Measurements from ENCODE around the gene PAFAH1B1. TPM values are rescaled to one million over a fixed set of nuclear protein-coding genes. Genes with fewer than 3 reads are reported as not detected.

Gene PAFAH1B1
- total RNA-seq, 1 experiment from 2014 or later, result 210 TPM

DNA sequence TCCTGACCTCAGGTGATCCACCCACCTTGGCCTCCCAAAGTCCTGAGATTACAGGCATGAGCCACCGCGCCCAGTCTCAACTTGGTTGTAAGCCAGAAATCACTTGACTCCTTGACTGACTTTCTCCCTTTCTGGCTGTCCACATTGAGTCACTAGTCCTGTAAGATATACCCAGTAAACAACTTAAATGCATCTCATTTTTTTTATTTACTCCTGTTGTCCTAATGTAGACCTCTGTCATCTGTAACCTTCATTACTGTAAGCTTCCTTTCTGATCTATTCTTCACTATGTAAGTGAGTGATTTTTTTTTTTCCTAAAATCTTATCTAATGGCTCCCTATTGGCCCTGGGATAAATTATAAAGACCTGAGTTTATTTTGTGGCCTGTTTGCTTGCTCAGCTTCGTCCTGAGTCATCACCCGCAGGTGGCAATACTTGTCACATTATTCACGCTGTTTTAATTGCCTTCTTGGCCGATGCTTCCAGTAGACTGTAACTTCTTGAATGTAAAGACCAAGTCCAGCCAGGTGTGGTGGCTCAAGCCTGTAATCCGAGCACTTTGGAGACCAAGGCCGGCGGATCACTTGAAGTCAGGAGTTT is 41.0 kb downstream of the PAFAH1B1 start:
- no peak for TF ChIP-seq EZH2 (IDR thresholded peaks at IDR 0.05; ENCODE audit: borderline replicate concordance, low read depth, low read length, poor library complexity, severe bottlenecking)
- TF ChIP-seq, protein P1, sequence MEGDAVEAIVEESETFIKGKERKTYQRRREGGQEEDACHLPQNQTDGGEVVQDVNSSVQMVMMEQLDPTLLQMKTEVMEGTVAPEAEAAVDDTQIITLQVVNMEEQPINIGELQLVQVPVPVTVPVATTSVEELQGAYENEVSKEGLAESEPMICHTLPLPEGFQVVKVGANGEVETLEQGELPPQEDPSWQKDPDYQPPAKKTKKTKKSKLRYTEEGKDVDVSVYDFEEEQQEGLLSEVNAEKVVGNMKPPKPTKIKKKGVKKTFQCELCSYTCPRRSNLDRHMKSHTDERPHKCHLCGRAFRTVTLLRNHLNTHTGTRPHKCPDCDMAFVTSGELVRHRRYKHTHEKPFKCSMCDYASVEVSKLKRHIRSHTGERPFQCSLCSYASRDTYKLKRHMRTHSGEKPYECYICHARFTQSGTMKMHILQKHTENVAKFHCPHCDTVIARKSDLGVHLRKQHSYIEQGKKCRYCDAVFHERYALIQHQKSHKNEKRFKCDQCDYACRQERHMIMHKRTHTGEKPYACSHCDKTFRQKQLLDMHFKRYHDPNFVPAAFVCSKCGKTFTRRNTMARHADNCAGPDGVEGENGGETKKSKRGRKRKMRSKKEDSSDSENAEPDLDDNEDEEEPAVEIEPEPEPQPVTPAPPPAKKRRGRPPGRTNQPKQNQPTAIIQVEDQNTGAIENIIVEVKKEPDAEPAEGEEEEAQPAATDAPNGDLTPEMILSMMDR (conservative IDR thresholded peaks at IDR 0.05; ENCODE audit: low read depth, low read length), result no peak
- ChIA-PET CTCF (no interaction called here), POLR2A (ENCODE audit: low non-redundant PET) (no interaction called here)
- no peak for DNase-seq (ENCODE audit: low spot score)
- intact Hi-C loops (cut with micrococcal nuclease; ENCODE audit: unreplicated experiment), result no loop called here
- Histone ChIP-seq H3K27ac (ENCODE audit: low read depth, low read length, poor library complexity, severe bottlenecking) (no peak overlapping the region), H3K4me1 (ENCODE audit: insufficient read depth, low read length, poor library complexity, severe bottlenecking) (no peaks in the 10 kb centered on the region), H3K4me3 (ENCODE audit: low read depth, low read length, poor library complexity, severe bottlenecking) (no peak overlapping the region), H3K27me3 (replicated peaks; ENCODE audit: insufficient read depth, low read depth, low read length, poor library complexity) (no peaks in the 10 kb centered on the region), H3K36me3 (ENCODE audit: insufficient read depth, low read length, poor library complexity, severe bottlenecking) (peaks cover 11% of the 10 kb centered on the region), H3K9me3 (ENCODE audit: low read depth, low read length, poor library complexity, severe bottlenecking) (no peaks in the 10 kb centered on the region)
- BruUV-seq (replicated peaks), result no TSS peak

DNA sequence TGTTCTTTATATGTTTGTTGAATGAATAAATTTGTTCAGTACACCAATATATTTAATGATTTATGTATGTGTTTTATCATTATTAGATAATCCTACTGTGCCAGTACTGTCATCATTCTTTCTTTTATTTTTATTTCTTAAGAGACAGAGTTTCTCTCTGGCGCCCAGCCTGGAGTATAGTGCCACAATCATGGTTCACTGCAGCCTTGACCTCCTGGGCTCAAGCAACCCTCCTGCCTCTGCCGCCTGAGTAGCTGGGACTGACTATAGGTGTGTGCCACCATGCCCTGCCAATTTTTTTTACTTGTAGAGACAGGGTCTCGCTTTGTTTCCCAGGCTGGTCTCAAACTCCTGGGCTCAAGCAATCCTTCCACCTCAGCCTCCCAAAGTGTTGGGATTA is 41.8 kb downstream of the PAFAH1B1 start:
- no peak overlapping the region for H3K4me3 ChIP-seq (ENCODE audit: low read depth, low read length, poor library complexity, severe bottlenecking)
- BruUV-seq (replicated peaks), result no TSS peak
- H3K36me3 ChIP-seq (ENCODE audit: insufficient read depth, low read length, poor library complexity, severe bottlenecking), result peaks cover 17% of the 10 kb centered on the region
- H3K27me3 ChIP-seq (replicated peaks; ENCODE audit: insufficient read depth, low read depth, low read length, poor library complexity), result no peaks in the 10 kb centered on the region
- intact Hi-C loops (cut with micrococcal nuclease; ENCODE audit: unreplicated experiment), result no loop called here
- H3K4me1 ChIP-seq (ENCODE audit: insufficient read depth, low read length, poor library complexity, severe bottlenecking), result no peaks in the 10 kb centered on the region
- no peaks in the 10 kb centered on the region for H3K9me3 ChIP-seq (ENCODE audit: low read depth, low read length, poor library complexity, severe bottlenecking)
- no peak for TF ChIP-seq EZH2 (IDR thresholded peaks at IDR 0.05; ENCODE audit: borderline replicate concordance, low read depth, low read length, poor library complexity, severe bottlenecking)
- TF ChIP-seq, protein P1 (conservative IDR thresholded peaks at IDR 0.05; ENCODE audit: low read depth, low read length), result no peak
- DNase-seq (ENCODE audit: low spot score), result no peak
- ChIA-PET CTCF (no interaction called here), POLR2A (ENCODE audit: low non-redundant PET) (no interaction called here)
- no peak overlapping the region for H3K27ac ChIP-seq (ENCODE audit: low read depth, low read length, poor library complexity, severe bottlenecking)

GRCh38 chr17:2635675-2636074 is 42.2 kb downstream of the PAFAH1B1 start:
- Histone ChIP-seq H3K27ac (ENCODE audit: low read depth, low read length, poor library complexity, severe bottlenecking) (no peak overlapping the region), H3K36me3 (ENCODE audit: insufficient read depth, low read length, poor library complexity, severe bottlenecking) (peaks cover 21% of the 10 kb centered on the region), H3K4me1 (ENCODE audit: insufficient read depth, low read length, poor library complexity, severe bottlenecking) (no peaks in the 10 kb centered on the region), H3K27me3 (replicated peaks; ENCODE audit: insufficient read depth, low read depth, low read length, poor library complexity) (no peaks in the 10 kb centered on the region), H3K4me3 (ENCODE audit: low read depth, low read length, poor library complexity, severe bottlenecking) (no peak overlapping the region), H3K9me3 (ENCODE audit: low read depth, low read length, poor library complexity, severe bottlenecking) (no peaks in the 10 kb centered on the region)
- ChIA-PET CTCF (no interaction called here), POLR2A (ENCODE audit: low non-redundant PET) (no interaction called here)
- DNase-seq (ENCODE audit: low spot score), result no peak
- intact Hi-C loops (cut with micrococcal nuclease; ENCODE audit: unreplicated experiment), result no loop called here
- BruUV-seq (replicated peaks), result no TSS peak
- TF ChIP-seq, protein P1 (conservative IDR thresholded peaks at IDR 0.05; ENCODE audit: low read depth, low read length), result no peak
- no peak for TF ChIP-seq EZH2 (IDR thresholded peaks at IDR 0.05; ENCODE audit: borderline replicate concordance, low read depth, low read length, poor library complexity, severe bottlenecking)

All from A673 (cell line).